NCI-H2196 treated with DMSO at 0.1 percent for 48 hours (cell line): ENCODE results near the gene INHBB.
"Not testable (repeated sequence)": the region's sequence is repeated elsewhere in the genome, so short reads cannot be mapped to it uniquely, and the experiment has no call there.

Experiments used
- DNase-seq: peaks from one replicate; lab custom pipeline; 2025; ENCODE audit not compliant: unreplicated experiment; lab: John Stamatoyannopoulos, UW

Gene INHBB

DNA sequence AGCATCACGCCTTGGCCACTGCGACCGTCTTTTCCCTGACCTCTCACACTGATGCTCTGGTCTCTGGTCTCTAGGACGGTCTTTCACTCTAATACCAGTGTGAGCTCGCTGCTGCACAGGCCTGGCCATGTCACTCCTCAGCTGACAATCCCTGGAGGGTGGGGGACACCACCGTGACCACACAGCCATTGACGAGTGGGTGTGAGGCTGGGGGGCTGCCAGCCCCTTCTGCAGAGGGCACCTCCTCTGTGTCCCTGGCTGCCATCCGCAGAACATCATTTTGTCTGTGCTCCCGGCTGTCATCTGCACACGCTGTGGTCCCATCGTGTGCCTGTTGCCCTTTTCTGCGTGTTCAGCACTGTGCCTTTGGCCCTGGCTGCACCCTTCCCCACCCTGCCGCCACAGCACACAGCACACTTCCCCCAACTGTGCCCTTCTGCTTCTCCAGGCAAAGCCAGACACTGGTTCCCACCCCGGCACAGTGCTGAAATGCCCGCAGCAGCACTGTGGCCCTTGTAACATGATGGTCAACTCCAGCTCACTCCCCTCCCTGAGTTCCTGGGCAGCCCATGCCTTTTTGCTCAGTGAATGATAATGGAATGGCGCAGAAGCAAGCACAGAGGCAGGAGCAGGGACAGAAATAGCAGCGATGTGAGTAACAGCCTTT lies 30.4 kb upstream of the INHBB start:
- no peak for DNase-seq

DNA sequence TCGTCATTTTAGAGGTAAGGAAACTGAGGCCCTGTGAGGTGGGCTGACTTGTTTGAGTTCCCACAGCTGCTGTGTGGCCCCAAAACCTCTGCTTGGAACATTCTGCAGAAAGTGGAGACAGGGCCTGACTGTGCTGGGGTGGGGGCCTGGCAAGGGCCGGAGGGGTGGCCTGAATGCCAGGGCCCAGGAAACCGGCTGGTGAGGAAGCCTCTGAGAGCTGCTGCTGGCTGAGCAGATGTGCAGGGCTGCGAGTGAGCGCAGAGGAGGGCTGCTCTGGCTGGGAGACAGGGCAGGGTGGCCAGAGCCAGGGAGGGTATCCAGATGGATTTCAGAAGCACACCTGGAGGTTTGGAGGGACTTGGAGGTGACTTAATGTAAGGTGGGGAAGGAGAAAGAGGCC lies 29.9 kb upstream of the INHBB start:
- no peak for DNase-seq

DNA sequence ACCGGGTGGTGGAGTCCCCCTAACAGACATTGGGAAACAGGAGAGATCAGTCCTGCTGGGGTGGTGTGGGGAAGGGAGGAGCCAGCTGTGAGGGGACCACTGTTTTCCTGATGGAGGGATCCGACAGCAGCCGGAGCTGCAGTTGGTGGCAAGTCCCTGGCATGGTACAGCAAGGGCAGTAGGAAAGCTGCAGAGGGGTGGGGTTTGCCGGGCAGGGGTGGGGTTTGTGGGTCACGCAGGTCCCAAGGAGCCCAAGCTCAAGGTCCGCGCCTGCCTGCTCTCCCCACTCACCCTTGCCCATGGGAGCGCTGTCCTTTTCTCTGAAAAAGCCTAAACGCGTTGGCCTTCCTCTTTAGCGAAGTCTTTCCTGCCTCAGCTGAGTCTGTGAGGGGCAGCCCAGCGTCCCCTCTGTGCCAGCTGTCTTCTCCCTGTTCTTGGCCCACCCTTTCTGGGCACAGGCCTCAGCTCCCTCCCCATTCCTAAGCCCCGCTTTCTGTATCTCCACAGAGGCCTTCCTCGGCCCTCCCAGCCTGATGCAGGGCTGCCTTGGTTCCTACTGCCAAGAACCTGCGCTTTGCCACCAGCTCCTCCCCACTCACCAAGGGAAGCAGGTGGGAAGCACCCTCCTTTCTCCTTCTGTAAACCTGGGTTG lies 29.3 kb upstream of the INHBB start:
- DNase-seq: no peak

DNA sequence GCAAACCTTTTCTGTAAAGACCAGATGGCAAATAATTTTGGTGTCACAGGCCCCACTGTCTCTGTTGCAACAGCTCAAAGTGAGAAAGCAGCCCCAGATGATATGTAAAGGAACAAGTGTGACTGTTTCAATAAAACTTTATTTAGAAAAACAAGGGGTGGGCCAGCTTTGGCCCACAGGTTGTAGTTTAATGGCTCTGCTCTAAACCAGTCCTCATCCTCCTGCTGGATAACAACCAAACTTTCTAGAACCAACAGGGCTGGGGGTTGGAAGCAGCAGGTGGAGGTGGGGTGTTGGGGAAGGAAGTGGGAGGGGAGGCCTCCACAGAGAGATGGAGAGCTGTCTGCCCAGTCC lies 28.8 kb upstream of the INHBB start:
- DNase-seq: no peak

DNA sequence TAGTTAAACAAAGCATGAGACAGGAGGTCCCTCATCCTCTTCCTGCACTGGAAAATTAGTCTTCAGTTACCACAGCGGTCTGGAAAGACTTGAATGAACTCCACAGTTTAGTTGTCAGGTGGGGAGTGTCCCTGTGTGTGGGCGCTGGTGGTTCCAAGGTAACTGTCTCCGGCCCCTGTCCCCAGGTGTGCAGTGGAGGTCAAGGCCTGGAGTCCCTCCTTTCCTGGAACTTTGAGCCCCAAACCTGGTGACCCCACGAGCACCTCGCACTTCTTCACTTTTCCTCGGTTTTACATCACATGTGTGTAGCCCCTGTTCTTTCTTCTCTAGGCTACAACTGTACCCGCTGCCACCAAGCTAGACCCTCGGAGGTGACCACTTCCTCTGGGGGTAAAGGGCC lies 28.0 kb upstream of the INHBB start:
- DNase-seq: no peak

DNA sequence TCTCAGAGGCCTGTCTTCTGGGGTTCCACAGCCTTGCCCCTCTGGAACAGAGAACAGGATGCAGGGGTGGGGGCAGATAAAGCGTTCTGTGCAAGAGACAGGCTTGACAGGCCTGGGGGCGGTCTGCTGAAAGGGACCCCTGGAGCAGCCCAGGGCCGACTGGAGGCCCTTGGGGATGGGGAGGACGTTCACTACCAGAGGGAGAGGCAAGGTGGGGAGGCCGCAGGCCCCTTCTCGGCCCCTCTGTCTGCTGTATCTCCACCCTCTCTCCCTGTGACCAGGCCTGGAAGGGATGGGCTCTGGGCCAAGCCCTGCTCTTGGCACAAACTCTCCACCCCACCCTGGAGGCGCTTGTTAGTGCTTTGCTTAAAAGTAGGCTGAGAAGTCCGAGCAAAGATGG lies 27.3 kb upstream of the INHBB start:
- DNase-seq: no peak

DNA sequence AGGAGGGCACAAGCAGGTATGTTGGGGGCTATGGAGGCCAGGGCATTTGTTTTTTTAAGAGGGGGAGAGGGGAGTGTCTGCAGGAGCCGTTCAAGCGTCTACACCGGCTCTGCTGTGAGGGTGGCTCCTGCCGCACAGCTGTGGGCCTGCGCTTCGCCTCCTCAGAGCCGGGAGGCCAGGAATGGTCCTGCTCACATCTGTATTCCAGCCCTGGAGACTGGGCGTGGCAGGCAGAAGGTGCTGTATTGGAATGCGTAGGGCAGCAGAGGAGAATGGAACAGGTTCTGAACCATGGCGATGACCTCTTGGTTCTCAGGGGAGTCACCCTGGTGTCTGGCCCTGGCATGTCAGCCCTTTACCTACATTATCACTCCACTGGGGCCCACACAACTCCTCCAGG lies 26.8 kb upstream of the INHBB start:
- no peak for DNase-seq

DNA sequence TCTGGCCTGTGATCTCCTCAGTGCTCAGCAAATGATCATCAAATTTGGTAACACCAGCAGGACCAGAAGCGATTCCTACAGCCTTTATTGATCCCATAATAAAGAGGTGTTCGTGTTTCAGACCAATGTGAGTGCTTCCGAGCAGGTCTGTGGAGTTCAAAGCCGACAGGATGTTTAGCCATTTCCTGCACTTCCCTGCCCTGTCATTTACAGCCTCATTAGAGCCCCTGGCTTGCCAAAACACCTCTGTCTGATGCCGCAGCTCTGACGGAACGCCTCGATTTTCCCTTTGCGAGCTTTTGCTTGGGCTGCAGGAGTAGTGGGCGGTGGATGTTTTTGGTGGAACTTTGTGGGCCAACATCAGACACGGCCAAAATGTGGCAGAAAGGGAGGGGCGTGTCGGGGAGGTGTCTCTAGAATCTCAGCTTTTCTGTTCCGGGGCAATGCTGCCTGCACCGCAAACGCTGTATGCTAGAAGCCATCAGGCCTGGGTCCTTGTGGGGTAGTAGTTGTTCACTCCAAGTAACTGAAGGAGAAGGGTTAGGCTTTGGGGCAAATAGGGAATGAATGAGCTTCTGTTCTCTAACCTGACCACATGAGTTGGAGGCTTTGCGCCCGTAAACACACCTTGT lies 26.1 kb upstream of the INHBB start:
- DNase-seq: no peak

DNA sequence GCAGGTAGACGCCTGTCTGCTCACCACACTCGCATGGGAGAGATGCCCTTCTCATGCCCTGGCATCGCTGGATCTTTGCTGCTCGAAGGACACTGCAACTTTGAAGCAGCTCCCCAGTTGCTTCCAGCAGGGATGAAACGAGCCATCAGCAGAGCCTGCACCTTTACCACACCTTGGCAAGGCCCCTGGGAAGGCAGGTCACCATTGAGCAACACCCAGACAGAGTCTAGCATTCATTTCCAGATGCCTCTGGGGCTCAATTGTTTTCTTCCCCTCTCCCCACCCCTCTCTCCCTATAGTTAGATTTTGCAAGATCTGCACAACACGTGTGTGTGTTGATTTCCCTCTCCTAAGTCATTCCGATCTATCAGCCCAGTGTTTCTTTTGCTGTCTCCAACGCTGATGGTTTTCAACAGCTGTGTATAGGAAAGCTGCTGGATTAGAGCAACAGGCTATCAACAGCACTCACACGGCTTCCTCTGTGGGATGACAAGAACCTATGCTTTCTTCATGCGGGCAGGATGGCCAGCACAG lies 25.6 kb upstream of the INHBB start:
- DNase-seq: no peak

DNA sequence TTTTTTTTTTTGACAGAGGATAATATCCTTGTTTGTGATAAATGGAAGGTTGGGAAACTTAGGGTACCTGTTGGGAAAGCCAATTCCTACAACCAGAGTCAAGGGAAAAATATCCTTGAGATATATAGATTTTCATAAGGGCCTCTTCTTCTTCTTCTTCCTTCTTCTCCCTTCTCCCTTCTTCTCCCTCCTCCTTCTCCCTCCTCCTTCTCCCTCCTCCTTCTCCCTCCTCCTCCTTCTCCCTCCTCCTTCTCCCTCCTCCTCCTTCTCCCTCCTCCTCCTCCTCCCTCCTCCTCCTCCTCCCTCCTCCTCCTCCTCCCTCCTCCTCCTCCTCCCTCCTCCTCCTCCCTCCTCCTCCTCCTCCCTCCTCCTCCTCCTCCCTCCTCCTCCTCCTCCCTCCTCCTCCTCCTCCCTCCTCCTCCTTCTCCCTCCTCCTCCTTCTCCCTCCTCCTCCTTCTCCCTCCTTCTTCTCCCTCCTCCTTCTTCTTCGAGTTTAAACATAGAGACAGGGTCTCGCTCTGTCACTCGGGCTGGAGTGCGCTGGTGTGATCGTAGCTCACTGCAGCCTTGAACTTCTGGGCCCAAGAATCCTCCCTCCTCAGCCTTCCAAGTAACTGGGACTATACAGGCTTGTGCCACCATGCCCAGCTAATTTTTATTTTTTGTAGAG lies 24.9 kb upstream of the INHBB start:
- DNase-seq: not testable (repeated sequence)

DNA sequence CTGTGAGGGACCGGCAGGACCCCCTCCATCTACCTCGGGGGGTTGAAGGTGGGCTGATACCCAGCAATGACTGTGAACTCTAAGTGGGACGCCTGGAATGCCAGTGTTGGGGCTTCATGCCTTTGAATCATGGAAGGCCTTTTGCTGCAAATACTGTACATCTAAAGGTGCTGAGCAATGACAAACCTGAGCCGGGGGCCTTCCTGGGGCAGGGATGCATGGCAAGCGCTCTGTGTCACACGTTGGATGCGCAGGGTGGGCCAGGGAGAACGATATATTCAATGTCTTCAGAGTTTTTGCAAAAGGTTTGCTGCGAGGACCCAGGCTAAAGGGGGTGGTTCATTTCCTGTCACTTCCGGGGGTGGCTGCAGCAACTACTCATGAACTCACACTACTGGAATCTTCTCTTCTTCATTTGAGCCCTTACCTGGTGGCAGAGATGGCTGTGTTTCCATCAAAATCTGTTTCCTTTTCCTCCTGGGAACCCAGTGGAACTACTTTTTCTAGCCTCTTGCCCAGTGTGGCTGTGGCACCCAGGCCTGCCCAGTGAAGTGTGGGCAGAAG lies 24.1 kb upstream of the INHBB start:
- DNase-seq: no peak

DNA sequence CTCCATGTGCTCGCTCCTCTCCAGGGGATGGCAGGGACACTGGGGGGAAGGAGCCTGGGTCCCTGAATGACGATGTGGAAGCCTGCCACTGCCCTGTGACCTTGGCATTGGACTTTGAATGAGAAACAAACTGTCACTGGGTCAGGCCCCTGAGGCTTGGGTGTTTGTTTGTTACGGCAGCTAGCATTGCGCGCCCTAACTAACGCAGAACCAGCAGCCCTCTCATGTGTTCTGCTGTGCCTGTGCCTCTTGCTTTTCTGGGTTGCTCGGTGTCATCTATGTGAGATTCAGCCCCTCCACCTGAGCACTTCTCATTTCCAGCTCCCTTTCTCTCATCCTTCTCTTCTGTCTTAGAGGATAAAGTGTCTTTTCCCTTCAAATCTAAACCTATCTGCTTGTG lies 23.6 kb upstream of the INHBB start:
- no peak for DNase-seq

DNA sequence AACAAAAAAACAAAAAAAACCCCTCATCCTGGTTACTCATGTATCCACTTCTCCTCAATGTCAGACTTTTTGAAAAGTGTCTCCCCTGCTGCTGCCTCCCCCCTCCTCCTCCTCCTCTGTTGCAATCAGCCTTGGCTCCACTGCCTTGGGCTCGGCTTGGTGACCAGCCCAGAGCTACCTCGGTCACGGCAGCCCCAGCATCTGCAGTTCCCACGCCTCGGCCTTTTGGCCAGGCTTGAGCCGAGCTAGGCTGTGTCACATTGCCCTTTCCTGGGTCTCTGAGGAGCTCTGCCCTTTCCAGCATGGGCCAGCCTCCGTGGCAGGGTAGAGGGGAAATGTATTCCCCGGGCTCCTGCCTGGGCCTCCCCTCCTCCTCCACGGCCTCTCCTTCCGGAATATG lies 22.7 kb upstream of the INHBB start:
- no peak for DNase-seq

DNA sequence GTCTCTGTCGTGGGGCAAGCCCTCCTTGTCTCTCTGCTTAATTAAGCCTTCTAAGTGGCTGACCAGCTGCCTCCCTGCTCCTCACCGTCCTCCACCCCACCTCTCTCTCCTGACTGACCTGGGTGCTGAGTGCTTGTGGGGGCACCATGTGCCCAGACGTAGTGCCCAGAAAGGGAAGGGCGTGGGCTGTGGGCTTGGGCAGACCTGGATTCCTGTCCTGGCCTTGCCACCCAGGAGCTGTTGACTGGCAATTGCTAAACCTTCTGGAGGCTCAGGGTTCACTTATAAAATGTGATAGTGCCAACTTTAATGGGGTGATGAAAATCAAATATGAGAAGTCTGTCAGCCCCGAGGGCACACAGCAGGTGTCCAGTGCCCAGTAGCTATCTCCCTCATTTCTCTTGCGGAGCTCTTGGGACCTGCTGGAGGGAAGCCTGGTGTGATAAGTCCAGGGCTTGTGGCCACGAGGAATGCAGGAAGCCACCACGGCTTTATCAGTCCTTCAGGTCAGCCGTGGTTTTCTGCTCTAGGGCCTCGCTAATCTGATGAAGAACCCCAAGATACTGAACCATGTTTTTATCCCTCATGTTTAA lies 22.0 kb upstream of the INHBB start:
- no peak for DNase-seq

DNA sequence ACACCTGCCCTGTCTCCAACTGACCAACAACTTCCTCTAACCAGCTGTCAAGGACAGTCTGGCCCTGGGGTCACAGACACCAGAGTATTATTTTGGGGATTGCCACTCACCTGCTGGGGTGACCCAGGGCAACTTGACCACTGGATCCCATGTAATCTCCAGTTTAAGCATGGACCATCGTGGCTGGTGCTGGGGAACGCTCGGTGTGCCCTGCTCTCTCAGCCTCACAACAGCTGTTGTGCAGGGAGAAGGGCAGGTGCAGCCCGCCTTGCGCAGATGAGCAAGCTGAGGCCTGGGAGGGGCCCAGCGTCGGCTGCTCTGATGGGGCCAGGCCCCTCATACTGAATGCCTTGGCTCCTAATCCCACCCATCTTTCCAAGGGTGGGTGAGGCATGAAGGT lies 21.0 kb upstream of the INHBB start:
- DNase-seq: no peak

DNA sequence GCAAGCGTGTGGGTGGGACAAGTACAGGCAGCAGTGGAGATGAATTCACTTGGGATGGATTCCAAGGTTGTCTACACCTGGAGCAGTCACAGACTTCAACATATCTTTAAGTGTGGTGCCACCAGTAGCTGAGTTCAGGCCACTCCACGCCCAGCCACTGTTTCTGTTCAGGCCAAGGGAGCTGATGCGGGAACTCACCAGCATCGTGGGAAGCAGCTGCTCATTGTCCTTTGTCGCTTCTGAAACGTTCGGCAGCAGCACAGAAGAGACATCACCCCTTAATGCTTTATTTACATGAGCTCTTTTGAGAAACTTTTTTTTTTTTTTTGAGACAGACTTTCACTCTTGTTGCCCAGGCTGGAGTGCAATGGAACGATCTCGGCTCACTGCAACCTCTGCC lies 19.9 kb upstream of the INHBB start:
- DNase-seq: no peak

DNA sequence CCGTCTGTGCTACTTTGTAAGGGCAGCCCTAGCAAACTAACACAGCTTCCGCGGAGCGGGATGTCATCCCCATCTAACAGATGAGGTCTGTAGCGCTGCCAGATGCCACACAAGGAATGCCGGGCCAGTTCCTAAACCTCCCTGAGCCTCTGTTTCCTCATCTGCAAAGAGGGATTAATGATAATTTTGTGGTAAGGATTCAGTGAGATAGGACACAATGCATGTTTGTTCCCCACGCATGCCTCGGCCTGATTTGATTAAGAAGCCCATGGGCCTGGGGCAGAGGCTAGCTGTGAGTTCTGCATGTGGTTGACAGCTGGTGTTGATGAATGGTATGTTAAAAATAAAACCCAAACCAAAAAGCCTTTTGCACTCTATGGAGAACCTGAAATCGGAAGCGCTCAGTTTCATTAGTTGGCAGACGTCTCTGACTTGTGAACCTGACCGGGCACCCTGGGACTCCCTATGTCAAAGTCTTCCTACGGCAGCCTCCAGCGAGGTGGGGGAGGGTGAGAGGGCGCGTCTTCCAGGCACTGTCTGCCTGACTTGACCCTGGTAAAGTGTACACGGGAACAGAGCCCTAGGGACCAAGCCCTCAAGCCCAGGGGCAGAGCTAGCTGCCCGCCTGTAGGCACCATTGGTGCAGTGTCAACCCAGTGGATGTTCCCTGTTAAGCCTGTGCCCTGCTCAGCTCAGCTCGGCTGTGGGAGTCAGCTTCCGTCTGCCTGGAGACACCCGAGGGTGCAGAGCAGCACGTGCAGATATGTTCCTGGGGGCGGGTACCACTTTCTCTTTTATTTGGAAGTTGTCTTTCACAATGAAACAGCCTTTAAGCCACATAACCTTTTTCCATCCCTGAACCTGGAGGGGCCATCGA lies 14.8 kb upstream of the INHBB start:
- no peak for DNase-seq

DNA sequence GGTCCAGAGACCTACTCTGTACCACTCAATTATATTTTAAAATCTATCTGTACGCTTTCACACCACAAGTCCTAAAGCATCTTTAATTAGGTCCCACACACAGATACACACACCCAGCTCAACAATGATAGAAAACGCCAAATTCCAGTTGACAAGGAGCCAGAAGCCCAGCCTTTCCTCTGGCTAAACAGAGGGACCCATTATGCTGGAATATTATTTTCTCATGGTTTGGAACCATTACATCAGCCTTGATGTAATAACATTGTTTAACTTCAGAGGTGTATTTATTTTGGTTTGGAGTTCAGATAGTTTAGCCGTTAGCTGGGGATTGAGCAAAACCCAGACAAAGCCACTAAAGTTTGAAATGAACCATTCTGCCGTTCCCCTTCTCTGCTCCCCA lies 14.0 kb upstream of the INHBB start:
- no peak for DNase-seq

DNA sequence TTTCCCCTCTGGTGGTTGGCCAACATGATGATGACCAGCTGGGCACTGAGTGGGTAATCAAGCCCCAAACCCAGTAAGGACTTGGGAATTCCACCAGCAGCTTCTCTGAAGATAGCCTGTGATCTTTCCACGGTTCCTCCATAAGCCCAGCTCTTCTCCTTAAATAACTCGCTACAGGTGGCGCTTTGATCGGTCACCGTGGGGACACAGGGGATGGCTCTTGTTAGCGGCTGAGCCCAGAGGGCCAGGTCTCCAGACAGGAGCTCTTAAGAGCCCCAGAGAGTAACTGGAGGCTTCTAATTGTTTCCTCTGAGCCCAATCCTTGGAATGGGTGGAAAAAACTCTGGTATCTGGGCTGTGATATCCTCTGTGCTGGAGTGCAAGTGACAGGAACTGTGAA lies 13.6 kb upstream of the INHBB start:
- no peak for DNase-seq

DNA sequence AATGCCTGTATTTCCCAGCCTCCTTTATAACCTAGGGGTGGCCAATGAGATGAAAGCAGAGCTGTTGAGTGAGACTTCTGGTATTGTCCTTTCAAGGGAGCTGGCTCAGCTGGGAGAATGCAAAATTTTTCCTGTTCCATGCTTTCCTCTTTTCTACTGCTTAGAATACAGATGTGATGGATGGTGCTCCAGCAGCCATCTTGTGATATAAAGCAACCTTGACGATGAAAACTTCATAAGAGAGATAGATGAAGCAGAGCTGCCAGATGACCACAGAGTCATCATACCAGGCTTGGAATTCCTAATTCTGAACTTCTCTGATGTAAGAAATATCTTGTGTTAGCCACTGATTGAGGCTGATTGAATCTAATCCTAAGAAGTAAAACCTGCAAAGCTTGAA lies 11.9 kb upstream of the INHBB start:
- no peak for DNase-seq
